ENCODE data around the gene ZDHHC4. TPM values are rescaled to one million over a fixed set of nuclear protein-coding genes. Genes with fewer than 3 reads are reported as not detected.

The ZDHHC4 gene
- total and polyA plus RNA-seq, 2 of the 13 experiments (the other 11 are each of a cell fraction or from before 2014, with no cell fraction given), result 83.2 to 188 TPM

- no peak for TF ChIP-seq FOXP4 (CRISPR knock-in tag; IDR thresholded peaks at IDR 0.05)
- TF ChIP-seq ETV6 (CRISPR knock-in tag; conservative IDR thresholded peaks at IDR 0.05), result no peak
- no peak for TF ChIP-seq KLF15 (CRISPR knock-in tag; IDR thresholded peaks at IDR 0.05; ENCODE audit: borderline replicate concordance)
- no peak for TF ChIP-seq JARID2 (CRISPR knock-in tag; IDR thresholded peaks at IDR 0.05; ENCODE audit: insufficient replicate concordance)
- TF ChIP-seq NR2C2 (CRISPR knock-in tag; IDR thresholded peaks at IDR 0.05; ENCODE audit: borderline replicate concordance), result no peak
- no peak for TF ChIP-seq STAT6 (CRISPR knock-in tag; IDR thresholded peaks at IDR 0.05; ENCODE audit: borderline replicate concordance)
- no peak for TF ChIP-seq ZNF546 (CRISPR knock-in tag; conservative IDR thresholded peaks at IDR 0.05)
- TF ChIP-seq HNF1B (CRISPR knock-in tag; IDR thresholded peaks at IDR 0.05), result no peak
- no peak for TF ChIP-seq ZNF205 (CRISPR knock-in tag; IDR thresholded peaks at IDR 0.05)
- TF ChIP-seq CTCF (CRISPR knock-in tag; IDR thresholded peaks at IDR 0.05), result peak; percentile 66
- TF ChIP-seq CHD4 (IDR thresholded peaks at IDR 0.05; ENCODE audit: borderline replicate concordance, low read length), result no peak
- TF ChIP-seq ZSCAN20 (CRISPR knock-in tag; IDR thresholded peaks at IDR 0.05; ENCODE audit: borderline replicate concordance), result no peak
- TF ChIP-seq ZNF30 (CRISPR knock-in tag; IDR thresholded peaks at IDR 0.05), result no peak
- no peak for TF ChIP-seq FOSL1 (CRISPR knock-in tag; IDR thresholded peaks at IDR 0.05; ENCODE audit: borderline replicate concordance)
- no peak for TF ChIP-seq ZFP37 (CRISPR knock-in tag; IDR thresholded peaks at IDR 0.05; ENCODE audit: borderline replicate concordance)
- 0 out of 2 replicates have a peak, but pooled peaks have one; percentile 60 for TF ChIP-seq ZSCAN29 (CRISPR knock-in tag; conservative IDR thresholded peaks at IDR 0.05)
- TF ChIP-seq ZNF616 (CRISPR knock-in tag; IDR thresholded peaks at IDR 0.05; ENCODE audit: low read depth), result no peak
- no peak for TF ChIP-seq TBP (CRISPR knock-in tag; IDR thresholded peaks at IDR 0.05)
- TF ChIP-seq ATRX (CRISPR knock-in tag; IDR thresholded peaks at IDR 0.05; ENCODE audit: borderline replicate concordance), result no peak
- TF ChIP-seq FOXA1 (IDR thresholded peaks at IDR 0.05), result no peak
- no peak for TF ChIP-seq FOXA1 (CRISPR knock-in tag; IDR thresholded peaks at IDR 0.05)
Observed at GRCh38 chr7:6589829-6590644, 12.8 kb downstream of the ZDHHC4 start, which contains the start of gene INTS15 (continued).
